GM18907 (cell line): ENCODE data around the gene POLR1A.

ENCODE experiments used
- ATAC-seq: cut with Tn5 transposase; IDR thresholded peaks from one replicate; pipeline ENCODE4 v1.9.1; 2021; ENCODE audit warnings: mild to moderate bottlenecking, moderate library complexity; ENCODE audit not compliant: unreplicated experiment

POLR1A gene

DNA sequence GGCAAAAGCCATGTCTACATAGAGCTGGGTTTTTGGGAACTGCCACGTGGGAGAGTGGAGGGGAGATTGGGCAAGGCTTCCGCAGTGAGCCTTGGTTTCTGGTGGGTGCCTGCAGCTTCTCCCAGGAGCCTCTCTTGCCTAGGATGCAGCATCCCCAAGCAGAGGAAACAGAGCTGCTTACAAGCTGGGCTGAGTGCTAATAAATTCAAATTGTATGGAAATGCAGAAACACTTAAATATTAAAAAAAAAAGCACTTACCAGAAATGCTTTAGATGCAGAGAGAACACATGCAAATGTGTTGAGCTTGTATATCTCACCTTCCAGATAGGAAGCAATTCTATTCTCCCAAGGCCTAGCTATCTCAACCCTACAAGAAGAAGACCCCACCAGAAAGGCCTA is 120.9 kb downstream of the POLR1A start:
- no peak for ATAC-seq

DNA sequence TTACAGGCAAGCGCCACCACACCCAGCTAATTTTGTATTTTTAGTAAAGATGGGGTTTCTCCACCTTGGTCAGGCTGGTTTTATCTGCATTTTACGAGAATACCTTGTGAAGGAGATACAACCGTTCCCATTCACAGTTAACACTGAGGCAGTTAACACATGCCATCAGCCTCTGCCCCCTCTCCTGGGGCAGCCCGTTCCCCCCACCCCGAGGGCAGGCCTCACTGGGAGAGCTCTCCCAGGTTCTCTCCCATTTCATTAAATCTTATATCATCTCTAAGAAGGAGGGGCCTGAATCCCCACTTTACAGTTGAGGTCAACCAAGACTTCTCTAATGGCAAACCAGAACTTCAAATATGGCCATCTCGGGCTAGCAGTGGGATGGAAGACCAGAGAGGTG is 121.9 kb downstream of the POLR1A start:
- ATAC-seq: no peak

DNA sequence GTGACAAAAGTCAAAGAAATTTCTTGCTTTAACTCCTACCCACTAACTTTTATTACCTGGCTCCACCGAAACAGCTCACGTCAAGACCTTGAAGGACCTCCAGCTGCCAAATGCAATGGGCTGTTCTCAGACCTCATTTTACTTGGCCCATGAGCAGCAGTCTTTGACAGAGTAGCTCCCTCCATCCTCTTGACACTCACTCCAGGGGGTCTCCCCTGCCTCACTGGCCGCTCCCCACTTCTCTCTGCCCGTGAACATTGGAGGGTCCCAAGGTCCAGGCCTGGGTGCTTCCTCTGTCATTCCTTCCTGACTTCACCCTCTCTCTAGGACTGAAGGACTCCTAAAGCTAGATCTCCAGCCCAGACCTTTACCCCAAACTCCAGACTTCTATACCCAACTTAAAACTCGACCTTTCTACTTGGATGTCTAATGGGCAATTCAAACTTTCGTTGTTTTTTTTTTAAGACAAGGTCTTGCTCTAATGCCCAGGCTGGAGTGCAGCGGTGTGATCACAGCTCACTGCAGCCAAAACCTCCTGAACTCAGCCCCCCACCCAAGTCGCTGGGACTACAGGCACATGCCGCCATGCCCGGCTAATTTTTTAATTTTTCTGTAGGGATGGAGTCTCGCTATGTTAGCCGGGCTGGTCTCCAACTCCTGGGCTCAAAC is 124.0 kb downstream of the POLR1A start:
- no peak for ATAC-seq

DNA sequence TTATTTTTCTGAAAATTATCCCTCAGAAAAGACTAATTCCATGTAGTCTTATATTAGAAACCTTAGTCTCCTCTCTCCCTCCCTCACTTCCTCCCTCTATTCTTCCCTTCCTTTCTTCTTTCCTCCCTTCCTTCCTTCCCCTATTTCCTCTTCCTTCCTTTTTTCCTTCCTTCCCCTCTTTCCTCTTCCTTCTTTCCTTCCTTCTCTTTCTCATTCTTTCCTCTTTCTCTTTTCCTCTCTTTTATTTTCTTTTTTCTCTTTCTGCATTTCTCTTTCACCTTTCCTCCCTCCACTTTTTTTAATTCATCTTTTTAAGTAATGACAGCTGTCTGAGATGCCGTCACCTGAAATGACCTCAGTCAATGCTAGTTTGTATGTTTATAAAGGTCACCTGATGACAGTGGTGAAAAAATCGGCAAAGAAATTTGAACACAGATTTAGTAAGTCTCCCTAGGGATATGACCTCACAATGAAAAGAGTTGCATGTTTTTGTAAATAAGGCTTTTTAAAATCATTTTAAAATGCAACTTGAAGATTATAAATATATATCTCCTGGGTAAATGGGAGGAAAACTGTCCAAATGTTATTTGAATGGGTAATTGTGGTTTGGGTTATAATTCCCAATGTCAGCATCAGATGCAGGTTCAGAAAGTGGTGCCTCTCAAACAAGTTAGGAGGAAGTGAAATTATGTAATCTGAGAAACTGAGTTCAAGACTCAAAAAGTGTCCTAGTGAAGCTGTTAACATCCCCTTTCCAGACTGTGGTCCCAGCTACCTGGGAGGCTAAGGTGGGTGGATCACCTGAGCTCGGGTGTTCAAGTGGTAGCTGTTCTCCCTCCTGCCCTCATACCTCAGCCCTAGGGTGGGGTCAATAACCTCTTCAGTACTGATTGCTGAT is 126.6 kb downstream of the POLR1A start:
- no peak for ATAC-seq

DNA sequence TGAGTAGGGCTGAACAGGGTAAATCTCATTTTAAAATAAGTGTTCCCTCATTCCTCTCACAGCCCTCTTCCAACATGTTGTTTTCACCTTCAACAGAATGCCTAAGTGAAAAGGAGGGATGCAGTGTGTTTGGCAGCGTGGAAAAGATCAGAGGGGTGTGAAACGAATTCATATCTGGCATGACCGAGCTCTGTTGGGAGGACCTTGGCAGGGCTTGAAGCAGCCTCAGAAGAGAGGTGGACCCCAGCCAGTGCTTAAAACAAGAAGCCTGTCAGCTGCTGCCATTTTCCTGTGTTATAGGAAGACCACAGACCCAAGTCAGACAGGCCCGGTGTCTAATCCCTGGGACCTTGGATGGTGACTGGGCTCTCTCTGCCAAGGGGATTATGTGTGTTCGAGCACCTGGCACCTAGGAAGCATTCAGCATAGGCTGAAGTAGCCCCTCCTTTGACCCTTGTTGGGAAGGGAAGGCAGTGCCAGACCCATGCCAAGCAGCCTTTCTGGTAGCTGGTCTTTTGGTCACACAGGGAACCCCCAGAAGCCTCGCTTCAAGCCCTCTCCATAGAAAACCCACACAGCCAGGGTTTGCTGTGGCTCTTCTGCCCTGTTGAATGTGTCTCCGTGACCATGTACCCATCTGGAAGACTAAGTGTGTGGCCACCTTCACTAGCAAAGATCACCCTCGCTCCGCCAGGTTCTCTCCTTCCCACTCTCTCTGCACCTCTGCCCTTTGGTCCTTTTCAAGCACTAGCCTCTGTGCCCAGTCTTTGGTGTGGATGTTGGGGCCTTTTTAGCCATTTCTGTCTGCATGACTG is 129.4 kb downstream of the POLR1A start:
- no peak for ATAC-seq

DNA sequence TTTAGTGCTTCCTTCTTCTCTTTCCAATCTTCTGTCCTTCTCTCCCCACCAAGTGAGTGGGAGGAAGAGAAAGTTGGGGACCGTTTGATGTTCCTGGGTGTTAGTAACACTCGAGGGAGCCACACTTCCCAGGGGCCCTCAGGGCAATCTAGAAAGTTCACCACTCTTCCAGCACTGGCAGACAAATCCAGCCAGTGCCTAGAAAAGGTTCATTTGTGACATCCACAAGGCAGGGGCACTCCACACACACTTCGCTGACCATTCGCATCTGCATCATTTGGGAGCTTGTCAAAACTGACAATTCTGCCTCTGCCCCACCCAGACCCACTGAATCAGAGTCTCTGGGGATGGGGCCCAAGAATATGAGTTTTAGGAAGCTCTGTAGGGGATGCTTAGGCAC is 130.1 kb downstream of the POLR1A start:
- no peak for ATAC-seq

DNA sequence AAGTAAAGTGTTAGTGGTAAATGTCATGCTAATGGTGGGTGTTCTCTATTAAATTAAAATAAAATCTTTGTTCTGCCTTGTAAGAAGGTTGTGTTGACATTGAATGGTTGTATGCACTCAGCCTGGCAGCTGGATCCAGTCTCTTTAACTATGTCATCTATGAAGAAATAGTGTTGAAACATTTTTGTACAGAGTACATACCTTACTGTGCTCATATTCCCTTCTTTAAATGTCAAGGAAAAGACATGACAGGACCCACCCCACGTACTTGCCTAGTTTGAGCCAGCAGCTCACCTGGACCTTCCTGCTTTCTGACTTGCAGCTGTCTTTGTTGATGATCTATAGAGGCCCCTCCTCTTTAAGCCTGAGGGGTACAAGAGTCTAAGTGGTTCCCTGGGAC is 131.3 kb downstream of the POLR1A start:
- ATAC-seq: no peak

DNA sequence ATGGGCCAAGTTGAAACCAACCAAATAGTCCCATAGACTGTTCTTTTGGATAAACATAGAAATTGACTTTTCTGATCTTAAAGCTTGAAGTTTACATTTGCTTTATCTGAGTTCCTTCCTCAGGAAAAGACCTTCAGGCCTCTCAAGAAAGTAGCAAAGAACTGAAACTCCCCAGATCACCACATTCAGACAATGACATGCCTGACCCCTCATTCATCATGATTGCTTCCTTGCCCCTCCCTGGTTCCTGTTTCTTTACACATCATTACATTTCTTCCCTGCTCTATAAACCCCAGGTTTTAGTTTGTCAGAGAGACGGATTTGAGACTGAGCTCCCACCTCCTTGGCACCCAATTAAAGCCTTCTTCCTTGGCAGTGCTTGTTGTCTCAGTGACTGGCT is 133.3 kb downstream of the POLR1A start:
- ATAC-seq: no peak

DNA sequence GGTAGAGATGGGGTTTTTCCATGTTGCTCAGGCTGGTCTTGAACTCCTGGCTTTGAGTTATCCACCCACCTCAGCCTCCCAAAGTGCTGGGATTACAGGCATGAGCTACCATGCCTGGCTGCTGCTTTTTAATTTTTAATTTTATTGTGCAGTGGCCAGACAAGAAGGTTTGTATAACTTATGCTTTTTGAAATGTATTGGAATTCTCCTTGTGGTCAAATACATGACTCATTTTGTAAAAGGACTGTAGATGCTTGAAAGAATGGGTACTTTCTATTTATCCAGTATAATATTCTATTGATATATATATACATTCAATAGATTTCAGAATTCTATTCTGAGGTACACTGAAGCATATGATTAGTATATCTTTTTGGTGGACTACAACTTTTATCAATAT is 134.3 kb downstream of the POLR1A start:
- no peak for ATAC-seq
